Gastroesophageal sphincter (tissue), 3 donors: Measurements from ENCODE around the gene DCDC2B.

ENCODE experiments used
- CTCF ChIP-seq, 4 experiments: fragments of 200-600 bp in 2 of 4; fragments of 450-650 bp in 2 of 4; sonication (generic) in 1 of 4; IDR thresholded peaks; one replicate each; pipeline ENCODE4 v1.5.1; 2017 to 2019; ENCODE audit warnings: antibody characterized with exemption in 4 of 4, mild to moderate bottlenecking in 2 of 4, moderate library complexity in 2 of 4
- POLR2AphosphoS5 ChIP-seq: sonication (generic); formaldehyde crosslinking; IDR thresholded peaks from one replicate; pipeline ENCODE4 v1.6.1; 2017; ENCODE audit warnings: antibody characterized with exemption

GRCh38 chr1:32201011-32201855 is 7.7 kb upstream of the DCDC2B start:
- TF ChIP-seq CTCF (IDR thresholded peaks at IDR 0.05) (peak in 1 of 4 experiments; percentile 33), POLR2AphosphoS5 (no peak)
